Measurements from ENCODE around the gene STK24.

The STK24 gene

DNA sequence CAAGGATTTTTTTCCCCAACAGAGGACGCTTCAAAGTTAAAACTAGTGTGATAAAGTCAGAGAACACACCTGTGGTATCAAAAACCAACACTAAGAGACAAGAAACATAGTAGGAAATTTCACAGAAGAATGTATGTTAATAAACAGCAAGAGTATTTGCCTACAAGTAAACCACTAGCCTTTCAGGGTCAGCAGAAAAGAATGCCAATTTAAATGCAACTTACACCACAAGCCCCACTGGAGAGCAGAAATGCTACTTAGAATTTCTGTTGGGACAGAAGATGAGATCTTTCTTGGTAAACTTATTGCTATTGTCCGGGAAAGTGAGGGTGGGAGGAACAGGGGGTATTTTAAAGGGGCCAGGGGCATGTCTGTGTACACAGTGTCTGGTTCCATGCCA, 68.6 kb downstream of the STK24 start:
- DNase-seq = no peak

DNA sequence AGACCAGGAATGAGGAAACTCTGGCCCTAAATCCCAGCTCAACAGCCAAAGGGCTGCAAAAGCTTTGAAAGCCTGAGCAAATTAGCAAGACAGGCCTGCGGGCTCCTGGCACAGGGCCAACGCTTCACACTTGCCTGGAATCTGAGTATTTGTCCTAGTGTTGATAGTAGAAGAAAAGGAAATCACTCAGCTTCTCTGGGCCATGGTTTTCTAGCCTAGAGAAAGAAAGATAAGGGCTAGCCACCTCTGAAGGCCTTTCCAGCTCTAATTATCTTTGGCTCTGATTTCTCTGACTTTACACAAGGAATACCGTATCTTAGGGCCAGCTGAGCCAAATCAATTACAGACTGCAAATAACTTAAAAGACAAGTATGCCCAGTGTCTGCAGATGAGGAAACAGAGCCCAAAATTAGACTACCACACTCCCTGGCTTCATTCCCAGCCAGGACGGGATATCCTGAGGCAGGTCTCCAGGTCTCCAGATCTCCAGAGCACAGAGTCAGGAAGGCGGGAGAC, 69.6 kb downstream of the STK24 start:
- DNase-seq = no peak

DNA sequence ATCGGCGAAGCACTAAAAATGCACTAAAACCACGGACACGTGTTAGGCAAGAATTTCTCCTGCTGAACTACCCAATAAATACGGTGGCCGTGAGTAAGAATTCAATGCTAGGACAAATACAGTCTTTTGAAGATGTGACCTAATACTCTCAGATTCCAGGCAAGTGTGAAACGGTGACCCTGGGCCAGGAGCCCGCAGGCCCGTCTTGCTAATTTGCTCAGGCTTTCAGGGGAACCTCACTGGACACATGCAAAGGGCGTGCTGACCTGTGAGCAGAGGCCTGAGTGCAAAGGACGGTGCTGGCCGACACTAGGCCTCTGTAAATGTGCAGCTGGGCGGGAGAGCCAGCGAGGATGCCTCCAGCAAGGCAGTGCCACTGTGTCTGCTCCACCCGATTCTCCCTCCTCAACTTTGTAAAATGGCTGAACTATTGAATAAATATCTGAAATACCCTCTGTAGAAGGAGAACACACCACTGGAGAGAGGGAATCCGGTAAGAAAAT, 70.1 kb downstream of the STK24 start:
- DNase-seq = no peak

DNA sequence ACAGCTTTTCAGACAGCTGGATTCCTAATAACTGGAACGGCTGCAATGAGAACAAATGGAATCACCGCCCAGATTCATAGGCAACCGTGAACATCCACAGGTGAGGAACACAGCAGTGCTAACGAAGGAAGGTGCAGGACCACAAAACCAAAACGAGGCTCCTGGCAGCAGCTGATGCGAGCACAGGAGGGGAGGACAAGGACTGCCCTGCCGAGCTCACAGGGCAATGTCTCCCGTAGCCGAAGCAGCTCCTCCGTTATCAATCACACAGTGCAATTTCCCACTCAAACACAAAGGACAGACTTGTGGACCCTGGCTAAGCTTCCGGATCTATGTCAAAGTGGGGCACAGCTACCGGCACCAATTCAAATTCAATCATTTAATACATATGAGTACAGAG, 70.6 kb downstream of the STK24 start:
- no peak for DNase-seq

GRCh38 chr13:98505217-98505616, 71.7 kb downstream of the STK24 start:
- DNase-seq = no peak

DNA sequence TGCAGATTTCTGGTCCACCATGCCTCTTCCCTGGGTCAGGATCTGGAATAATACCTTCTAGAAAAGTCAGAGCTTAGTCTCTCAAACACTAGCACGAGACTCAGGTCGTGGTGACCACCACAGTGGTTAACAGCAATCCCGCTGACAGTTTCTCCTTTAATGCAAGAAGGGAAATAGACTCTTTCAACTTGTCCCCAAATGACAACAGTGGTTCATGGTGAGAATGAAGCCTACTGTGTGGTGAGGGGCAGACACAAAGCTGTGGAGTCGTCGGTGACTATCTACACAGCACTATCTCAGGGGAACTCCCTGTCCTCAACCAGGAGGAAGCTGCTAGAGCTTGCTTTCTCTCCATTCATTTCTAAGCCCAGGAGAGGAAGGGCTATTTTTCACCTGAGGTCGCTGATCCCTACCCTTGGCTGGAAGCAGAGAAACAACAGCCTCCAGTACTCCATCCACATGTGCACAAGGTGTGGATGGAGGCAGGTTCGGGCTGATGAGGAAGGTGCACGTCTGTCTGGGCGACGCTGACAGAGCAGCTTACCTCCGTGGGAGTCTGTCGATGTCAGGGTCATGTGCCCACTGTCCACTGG, 72.4 kb downstream of the STK24 start:
- no peak for DNase-seq

GRCh38 chr13:98504029-98504351, 72.9 kb downstream of the STK24 start:
- DNase-seq = no peak

- no peak for DNase-seq
Measured at GRCh38 chr13:98503175-98504028, 73.5 kb downstream of the STK24 start.

DNA sequence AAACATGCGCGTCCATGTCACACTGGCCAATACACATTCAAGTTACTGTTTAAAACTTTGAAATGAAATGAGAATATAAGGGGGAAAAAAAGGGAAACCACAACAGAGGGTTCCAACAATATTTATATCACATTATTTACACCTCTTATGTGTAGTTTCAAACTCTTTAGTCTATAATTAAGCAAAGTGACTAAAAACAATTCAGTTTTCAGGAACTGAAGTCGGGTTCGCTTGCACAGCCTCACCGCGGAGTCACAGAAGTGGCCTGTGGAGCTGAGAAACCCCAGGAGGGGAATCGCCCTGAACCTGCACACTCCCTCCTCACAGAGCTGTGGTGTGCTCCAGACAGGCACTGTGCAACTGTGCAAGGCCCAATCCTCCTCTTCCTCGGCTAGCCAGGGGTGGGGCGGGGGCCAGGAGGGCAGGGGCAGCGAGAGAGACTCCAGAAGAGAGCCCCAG, 75.9 kb downstream of the STK24 start:
- DNase-seq = no peak

DNA sequence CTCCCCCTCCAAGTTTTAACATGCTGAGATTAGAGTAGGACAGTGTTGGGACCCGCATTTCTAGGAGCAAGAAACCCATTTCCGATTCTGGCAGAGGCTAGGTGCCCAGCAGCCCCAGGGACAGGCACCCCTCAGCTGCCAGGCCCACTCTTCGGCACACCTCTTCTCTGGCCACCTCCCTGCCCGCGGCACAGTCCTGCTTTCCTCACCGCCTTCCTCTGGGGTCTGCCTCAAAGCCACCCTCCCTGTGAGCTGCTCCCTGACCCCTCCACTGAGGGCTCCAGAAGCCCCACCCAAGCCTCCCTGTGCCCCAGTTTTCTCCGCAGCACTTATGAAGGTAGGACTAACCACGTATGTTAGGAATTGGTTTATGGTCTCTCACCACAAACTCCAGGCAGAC, 79.9 kb downstream of the STK24 start:
- no peak for DNase-seq

- DNase-seq = no peak
Measured at GRCh38 chr13:98496479-98496791, 80.5 kb downstream of the STK24 start.

DNA sequence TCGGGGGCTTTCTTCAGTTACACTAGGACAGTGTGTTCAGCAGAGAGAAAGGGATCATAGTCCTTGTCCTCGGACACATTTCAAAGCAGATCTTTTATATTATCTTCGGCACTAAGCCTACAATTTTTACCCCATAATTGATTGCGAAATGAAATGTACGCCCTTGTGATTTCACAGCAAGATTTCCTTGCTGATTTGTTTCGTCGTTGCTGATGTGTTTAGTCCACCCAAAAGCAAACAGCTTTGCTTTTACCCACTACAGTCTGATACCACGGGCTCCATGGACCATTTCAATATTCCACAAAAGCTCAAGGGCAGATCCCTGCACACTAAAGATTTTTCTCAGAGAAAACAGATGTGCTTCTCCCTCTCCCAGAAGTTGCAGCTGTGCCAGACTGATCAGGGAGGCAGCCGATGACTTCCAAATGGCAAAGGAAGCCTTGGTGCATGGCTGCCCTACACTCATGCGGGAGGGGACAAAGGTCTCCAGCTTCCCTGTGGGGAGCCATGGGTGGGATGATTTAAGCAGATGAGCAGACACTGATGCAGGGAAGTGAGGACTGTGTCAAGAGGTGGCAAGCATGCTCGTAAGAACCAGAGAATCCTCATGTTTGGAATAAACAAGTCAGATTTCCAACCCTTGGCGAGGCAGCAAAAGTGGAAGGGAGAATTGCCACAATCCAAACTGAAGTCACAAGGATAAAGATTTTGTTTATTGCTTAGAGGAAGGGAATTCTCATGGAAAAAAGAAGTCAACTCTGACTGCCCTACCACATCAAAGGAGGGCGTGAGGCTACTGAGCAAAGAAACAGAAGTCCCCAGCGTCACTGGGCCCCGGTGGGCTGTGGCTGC, 81.1 kb downstream of the STK24 start:
- no peak for DNase-seq

DNA sequence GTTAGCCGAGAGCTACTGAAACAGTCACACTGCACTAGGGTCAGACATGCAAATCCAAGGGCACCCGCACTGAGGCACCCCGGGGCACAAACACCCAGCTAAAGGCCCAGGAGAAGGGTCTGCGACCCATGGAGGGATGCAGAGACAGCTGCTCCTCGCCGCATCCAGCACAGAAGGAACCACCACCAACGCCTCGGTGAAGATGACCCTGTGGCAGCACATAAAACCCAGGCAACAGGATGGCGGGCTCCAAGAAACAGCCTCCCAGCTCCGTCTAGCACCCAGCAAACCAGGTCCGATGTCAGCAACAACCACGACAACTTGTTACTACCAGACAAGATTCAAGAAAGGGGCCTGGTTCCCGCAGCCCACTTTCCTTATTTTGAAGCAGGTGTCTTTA, 82.1 kb downstream of the STK24 start:
- no peak for DNase-seq

DNA sequence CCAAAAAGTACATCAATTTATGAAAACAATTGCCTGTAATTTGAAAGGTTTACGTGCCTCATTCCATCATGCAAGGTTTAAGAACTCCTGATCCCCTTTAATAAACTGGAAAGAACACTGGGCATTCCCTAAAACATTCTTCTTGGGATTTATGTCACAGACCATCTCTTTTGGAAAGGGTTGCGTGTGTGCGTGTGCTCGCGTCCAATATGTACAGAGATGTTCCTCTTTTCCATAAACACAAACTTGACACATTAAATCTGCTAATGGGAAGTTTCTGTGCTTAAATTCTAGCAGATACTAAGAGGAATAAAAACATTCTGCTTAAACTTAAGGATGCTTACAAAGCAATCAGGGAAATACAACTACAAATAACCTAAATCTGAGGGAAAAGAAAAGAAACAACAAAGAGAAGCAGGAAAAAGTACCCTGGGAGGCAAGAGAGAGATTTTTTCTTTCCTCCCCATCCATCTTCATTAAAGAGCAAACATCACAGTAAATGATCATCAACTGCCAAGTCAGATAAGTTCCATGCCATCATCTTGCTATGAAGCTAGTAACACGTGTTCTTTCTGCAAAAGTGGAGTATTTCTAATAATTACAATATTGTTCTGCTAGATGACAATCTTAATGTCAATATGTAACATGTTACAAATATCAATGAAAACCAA, 83.7 kb downstream of the STK24 start:
- no peak for DNase-seq

GRCh38 chr13:98492335-98493041, 84.4 kb downstream of the STK24 start:
- no peak for DNase-seq

DNA sequence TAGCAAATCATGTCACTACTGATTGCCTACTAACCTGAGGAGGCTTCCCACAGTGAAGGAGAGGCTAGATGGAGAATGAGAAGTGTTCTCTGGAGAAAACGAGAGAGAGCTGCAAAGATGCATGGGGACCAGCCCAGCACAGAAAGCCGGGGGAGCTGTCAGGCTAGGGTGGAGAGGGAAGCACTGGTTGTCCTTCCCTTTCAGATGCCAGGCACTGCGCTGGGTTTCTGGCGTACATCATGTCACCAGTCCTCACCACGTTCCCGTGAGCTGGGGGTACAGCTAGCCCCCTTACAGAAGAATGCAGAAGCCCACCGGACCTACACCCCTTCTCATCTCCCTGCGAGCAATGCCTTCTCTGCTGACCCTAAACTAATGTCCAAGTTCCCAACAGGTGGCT, 86.0 kb downstream of the STK24 start:
- no peak for DNase-seq

DNA sequence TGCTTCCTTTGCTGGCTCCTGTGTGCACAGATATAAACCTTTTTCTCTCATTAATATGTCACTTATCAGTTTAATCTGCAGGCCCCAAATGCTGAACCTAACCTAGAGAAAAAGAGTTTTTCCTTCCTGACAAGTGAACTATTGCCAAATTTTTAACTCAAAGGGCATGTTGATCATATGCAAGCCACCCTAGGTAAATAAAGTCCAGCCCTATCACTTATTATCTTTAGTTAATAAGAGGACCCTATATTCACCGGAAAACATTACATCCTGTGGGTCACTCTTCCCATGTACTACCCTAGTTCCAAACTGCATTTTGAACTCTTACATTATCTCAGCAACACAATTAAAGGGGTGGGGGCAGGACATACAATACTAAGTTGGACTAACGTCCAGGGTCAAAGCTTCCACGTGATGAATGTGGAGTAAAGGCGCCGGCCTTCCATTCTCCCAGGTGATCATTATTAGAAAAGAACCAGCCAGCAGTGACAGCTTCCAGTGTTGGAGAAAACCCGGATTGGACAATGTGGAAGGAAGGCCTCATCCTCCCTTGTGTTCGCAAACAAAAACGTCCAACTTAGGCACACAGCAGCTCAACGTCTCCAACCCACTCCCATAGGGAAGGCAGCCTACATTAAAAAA, 86.6 kb downstream of the STK24 start:
- no peak for DNase-seq

DNA sequence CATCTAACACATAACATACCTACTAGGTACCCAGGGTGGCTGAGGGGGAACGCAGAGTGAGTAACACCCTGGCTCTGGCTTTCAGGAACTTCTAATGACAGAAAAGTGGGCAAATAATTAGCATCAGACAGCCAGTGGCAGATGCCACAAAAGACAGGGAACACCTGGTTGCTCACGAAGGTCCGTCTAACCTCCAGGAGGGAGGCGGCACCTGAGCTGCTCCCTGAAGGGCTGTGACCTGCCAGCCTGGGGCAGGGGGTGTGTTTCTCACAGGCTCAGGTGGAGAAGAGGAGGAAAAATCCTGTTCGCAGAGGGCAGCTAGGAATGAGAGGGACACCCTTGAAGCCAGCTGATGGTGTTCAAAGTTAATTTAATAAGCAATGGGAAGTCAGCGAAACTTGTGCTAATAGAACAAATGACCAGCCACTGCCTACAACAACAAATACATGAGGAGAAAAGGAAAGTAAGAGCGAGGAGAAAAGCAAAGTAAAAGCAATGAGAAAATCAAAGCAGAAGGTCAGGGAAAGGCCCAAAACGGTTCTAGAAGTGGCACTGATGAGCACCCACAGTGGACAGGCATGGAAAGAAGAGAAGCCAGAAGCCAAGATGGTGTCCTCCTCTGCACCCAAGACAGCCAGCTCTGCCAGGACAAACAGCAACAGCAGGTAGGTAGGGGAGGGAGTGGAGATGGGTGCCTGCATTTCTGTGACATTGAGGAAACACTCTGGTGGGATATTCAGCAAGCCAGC, 87.3 kb downstream of the STK24 start:
- no peak for DNase-seq

- DNase-seq = no peak
Measured at GRCh38 chr13:98488736-98489135, 88.2 kb downstream of the STK24 start.

- no peak for DNase-seq
Measured at GRCh38 chr13:98487522-98487921, 89.4 kb downstream of the STK24 start.

- no peak for DNase-seq
Measured at GRCh38 chr13:98487016-98487415, 89.9 kb downstream of the STK24 start.
